NOMO-1 treated with dmso at 0.1 percent for 144 hours (cell line): Measurements from ENCODE around the gene ACP2.

Experiments used
- DNase-seq: peaks from one replicate; lab custom pipeline; 2025; ENCODE audit not compliant: unreplicated experiment; lab: John Stamatoyannopoulos, UW

ACP2 gene

DNA sequence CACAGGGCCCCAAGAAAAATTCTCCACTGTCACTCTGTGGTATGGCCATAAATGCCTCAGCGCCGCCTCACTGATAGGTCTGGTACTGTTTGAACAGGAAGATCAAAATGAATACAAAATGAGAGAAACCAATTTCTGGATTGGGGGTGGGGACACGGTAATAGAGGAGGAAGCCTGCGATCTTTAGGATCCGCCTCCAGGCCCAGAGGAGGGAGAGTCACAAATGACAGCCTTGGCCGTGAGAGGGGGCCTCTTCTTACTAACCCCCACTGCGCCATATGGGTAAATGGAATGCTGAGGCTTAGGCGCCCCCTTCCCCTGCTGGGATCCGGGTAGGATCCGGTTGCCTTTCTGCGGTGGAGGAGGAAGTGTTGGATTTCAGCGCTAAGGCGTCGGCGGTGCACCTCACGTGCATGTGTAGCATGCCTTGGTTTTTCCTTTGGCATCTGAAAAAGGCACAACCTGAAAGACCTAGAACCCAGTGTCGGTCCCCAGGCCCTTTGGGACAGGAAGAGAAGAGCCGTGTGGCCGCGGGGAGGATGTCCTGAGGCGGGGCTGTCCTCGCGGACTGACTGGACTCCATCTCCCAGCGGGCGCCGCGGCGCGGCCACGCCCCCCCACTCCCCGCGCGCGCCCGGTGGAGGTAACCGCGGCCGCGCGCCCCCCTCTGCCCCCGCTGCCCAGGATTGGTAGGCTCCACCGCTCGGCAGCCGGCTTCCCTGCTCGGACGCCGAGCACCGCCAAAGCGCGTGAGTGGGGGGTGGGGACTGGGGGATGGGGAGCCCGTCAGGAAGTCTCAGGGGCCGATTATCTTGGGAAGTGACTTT is 20.6 kb upstream of the ACP2 start:
- peak; percentile 95 for DNase-seq

DNA sequence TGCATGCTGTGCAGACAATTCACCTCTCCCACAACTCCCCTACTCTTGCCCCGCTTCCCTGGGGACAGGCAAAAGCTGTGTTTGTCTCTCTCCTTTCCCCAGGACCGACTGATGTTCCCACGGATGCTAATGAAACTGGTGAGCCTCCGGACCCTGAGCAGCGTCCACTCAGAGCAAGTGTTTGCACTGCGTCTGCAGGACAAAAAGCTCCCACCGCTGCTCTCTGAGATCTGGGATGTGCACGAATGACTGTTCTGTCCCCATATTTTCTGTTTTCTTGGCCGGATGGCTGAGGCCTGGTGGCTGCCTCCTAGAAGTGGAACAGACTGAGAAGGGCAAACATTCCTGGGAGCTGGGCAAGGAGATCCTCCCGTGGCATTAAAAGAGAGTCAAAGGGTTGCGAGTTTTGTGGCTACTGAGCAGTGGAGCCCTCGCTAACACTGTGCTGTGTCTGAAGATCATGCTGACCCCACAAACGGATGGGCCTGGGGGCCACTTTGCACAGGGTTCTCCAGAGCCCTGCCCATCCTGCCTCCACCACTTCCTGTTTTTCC is 19.9 kb upstream of the ACP2 start:
- no peak for DNase-seq

DNA sequence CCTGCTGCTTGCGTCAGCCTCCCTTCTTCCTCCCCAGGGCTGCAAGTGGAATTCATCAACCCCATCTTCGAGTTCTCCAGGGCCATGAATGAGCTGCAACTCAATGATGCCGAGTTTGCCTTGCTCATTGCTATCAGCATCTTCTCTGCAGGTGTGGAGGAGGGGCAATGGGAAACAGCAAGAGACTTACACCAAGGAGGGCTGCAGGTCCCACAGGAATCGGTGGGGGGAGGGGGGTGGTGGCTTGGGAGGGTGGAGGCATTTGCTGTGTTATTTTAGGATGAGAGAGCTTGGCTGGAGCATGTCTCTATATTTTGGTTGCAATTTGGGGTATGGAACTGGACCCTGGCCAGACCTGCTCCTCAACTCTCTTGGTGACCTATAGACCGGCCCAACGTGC is 19.3 kb upstream of the ACP2 start:
- no peak for DNase-seq

DNA sequence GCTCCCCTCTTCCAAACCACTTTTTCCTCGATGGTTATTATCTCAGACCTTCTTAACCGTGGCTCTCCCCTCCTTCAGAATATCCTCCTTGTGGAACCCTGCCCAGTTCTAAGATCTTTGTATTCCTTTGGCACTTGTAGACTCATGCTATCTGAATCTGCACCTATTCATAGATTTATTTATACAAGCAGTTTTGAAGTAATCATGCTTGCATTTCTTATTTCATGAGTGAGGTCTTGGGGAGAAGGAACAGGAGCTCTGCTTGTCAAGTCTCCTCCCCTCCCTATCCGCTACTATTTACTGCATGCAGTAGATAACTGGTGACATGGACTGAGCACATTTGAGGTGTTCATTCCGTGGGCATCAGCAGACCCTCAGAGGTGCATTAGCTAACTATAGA is 15.9 kb upstream of the ACP2 start:
- no peak for DNase-seq

DNA sequence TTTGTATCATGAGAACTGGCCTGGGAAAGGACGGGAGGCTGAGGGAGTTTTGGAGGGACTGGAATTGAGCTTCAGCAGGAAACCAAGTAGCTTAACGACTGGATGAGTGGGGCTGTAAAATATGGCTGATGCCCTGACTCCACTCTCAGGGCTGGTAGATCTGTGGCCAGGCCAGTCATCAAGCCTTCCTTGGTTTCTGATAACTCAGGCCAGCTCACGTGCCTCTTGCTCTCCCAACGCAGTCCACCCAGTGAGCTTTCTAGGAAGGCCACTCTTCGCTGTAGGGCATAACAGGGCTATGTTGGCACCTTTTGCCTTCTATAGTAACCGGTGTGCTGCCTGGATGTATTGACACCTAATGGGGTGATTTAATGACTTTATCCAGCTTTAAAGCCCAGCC is 15.5 kb upstream of the ACP2 start:
- DNase-seq, result no peak

DNA sequence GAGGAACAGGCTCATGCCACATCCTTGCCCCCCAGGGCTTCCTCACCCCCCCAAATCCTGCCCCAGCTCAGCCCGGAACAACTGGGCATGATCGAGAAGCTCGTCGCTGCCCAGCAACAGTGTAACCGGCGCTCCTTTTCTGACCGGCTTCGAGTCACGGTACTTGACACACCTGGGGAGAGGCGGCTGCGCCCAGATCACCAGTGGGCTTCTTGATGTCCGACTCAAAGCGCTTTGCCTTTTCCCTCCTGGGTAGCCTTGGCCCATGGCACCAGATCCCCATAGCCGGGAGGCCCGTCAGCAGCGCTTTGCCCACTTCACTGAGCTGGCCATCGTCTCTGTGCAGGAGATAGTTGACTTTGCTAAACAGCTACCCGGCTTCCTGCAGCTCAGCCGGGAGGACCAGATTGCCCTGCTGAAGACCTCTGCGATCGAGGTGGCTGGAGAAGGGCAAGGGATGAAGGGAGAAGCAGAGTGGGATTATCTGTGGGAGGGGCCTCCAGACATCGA is 12.7 kb upstream of the ACP2 start:
- DNase-seq, result no peak

DNA sequence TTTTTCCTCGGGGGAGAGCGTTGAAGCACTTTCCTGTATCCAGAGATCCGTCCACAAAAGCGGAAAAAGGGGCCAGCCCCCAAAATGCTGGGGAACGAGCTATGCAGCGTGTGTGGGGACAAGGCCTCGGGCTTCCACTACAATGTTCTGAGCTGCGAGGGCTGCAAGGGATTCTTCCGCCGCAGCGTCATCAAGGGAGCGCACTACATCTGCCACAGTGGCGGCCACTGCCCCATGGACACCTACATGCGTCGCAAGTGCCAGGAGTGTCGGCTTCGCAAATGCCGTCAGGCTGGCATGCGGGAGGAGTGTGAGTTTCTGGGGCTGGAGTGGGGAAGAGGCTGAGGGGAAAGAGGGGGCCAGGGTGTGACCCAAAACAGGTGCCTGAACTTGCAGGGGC is 11.8 kb upstream of the ACP2 start:
- DNase-seq, result no peak

DNA sequence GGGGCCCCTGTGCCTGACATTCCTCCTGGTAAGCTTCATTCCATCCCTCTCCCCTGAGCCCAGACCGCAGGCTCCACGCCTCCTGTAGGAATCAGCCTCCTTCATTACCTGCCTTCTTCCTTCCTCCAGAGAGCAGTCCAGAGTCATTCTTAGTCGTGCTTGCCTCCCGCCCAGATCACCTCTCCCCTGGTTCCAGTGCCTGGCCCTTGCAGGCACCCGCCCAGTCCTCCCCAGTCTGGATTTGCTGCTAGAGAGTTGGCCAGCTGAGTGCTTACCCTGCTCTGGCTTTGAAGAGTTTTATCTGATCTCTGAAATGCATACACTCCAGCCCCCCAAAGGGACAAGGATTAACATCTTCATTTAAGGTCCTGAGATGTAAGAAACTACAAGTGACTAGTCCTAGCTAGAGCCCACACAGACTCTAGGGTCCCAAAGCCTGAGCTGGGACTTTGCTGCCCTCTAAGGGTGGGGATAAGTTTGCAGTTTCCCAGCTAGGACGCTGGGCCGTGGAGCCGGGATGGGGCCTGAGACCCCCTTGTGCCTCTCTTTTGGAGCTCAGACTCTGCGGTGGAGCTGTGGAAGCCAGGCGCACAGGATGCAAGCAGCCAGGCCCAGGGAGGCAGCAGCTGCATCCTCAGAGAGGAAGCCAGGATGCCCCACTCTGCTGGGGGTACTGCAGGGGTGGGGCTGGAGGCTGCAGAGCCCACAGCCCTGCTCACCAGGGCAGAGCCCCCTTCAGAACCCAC is 10.8 kb upstream of the ACP2 start:
- DNase-seq, result no peak

DNA sequence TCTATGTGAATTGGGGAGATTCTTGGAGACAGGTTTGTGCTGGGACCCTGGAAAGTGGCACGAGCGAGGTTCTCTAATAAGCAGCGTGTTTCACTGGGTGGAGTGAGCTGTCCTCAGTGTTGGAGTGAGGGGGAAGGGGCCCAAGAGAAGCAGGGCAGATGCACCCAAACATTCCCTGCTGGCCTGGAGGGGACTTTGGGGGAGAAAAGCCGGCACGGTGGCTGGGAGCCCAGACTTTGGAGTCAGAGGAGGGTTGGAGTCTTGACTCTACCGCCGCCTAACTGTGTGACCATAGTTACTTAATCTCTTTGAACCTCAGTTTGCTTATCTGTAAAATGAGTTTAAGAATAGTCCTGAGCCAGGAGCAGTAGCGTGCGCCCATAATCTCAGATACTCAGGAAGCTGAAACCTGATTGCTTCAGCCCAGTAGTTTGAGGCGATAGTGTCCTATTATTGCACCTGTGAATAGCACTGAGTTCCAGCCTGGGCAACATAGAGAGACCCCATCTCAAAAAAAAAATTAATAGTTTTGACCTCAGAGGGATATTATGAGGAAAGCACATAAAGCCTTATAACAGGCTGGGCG is 9.8 kb upstream of the ACP2 start:
- no peak for DNase-seq

DNA sequence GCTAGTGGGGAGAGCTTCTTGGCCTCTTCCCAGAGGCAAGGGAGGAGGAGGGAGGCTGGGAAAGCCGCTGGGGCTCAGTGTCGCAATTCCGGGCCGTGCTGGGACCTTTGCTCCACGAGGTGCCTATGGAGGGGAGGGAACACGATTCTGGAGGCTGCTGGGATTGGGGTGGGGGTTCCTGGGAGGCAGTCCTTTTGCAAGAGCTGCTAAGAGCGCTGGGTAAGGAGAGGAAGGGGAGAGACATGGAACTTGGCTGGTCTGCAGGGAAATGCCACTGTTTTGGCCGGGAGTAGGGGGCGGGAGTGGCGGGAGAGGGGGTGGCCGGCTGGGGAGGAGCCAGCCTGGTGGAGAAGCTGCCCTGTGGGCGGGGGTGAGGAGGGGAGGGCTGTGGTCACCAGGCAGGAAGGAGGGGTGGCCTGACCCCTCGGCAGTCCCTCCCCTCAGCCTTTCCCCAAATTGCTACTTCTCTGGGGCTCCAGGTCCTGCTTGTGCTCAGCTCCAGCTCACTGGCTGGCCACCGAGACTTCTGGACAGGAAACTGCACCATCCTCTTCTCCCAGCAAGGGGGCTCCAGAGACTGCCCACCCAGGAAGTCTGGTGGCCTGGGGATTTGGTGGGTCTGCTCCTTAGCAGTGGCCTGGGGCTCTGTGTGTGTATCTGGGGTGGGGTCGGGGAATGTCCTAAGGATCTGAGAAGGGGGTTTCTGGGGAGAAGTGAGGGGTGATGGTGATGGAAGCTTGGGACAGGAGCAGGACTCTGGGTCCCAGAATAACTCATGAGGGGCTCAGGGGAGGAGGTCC is 9.1 kb upstream of the ACP2 start, which contains the start of gene NR1H3:
NR1H3 (plus strand) TSS at position 480 of the 800 bp plus-strand sequence. CDS start 1,221 bp downstream, outside the sequence.
- peak; percentile 18 for DNase-seq

DNA sequence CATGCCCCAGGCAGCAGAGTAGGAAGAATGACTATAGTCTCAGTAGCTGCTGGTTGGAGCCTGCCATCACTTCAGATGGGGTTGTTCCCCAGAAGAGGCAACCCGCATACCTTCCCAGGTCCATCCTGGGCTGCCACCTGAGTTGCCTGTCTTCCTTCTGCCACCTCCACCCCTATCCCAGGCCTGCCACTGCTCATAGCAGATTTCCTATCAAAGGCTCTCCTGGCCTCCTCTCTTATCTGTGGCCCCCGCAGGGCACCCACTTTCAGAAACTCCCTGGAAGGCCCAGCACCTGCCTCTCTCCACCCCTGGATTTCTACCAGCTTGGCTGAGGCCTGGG is 8.5 kb upstream of the ACP2 start:
- DNase-seq, result no peak

DNA sequence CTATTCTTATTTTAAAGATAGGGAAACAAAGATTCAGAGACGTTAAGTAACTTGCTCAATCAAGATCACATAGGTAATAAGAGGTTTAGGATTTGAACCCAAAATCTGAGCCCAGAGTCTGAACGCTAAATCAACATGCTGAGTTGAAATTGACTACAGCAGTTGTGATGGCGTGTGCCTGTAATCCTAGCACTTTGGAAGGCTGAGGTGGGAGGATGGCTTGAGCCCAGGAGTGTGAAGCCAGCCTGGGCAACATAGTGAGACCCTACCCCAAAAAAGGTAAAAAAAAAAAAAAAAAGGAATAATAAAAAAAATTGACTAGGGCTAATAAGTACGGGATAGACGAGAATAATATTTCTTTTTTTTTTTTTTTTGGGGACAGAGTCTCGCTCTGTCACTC is 7.8 kb upstream of the ACP2 start:
- DNase-seq, result no peak

DNA sequence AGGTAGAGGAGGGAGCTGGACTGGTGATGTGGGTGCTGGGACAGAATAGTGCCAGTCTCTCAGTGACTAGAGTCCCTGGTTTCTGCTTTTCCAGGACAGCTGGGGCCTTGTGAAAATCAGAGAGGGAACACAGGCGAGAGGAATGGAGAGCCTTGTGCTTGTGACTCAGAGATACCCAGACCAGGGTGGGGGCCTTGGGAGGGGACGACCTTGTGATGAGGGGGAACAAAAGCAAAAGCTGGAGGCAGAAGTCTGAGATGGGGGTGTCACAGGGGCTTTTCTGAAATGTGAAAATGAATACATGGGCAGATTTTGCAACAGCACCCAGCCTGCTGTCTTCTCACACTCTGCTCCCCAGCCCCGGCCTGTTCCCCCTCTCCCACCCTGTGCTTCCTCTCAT is 5.8 kb upstream of the ACP2 start:
- DNase-seq, result no peak

DNA sequence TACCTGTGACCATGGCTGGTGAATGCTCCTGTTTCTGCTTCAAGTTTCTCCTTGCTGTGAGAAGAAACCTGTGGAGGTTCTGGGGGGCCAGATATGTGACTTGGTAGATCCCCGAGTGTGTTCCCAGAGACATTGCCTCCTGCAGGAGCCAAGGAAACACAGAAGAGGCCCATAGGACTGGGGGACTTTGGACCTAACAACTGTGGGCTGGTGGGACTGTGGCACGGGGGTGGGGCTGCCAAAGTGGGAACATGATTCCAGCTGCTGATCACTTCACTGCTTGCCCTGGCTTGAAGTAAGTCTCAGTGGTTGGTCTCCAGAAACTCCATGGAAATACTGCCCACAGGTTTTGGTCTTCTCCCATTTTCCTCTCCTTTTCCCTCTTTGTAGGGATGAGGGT is 5.0 kb upstream of the ACP2 start:
- no peak for DNase-seq

DNA sequence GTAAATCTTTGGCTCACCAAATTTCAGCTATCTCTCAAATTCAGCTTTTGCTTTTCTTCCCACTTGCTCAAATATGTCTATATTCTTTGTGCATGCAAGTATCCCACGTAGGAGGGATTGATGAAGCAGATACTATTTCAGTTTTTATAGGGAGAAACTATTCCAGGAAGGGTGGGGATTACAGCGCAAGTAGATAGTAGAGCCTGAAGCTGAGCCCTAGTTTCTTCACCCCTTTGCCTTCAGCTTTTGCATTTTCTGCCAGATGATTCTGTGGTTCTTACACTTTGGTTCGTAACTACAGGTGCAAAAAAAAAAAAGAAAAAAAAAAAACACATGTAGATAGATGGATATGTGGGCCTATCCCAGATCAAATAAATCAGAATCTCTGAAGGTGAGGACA is 3.1 kb upstream of the ACP2 start:
- no peak for DNase-seq

DNA sequence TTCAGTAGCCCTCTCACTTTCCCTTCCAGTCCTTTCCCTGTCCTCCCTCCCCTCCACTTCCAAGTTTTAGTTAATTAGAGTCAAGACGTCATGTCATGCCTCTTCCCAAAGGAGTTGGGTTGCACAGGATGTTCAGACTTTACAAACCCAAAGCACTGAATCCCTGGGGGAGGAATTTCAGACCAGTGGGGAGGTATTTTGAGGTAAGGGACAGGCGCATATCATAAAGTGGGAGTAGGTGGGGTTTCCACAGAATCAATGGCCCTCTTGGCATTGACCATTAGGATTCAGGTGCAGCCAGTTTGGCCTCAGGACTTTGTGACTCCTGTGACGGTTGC is 733 bp upstream of the ACP2 start:
- DNase-seq, result no peak

DNA sequence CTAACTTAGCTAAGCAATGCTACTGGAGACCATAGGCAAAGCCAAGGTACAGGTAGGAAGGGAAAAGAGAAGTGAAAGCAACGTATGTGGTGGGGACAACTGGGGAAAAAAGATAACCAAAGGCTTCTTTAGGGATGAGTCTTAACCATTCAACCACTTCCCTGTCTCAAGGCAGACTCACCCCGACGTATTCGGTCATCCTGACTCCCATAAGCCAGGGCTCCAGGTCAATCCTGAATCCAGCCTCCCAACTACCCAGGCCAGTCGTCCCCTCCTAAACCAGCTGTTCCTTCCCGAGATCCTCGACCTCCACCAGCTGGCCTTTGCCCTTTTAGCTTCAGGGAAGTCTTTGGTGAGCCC is 330 bp downstream of the ACP2 start:
- DNase-seq, result no peak

DNA sequence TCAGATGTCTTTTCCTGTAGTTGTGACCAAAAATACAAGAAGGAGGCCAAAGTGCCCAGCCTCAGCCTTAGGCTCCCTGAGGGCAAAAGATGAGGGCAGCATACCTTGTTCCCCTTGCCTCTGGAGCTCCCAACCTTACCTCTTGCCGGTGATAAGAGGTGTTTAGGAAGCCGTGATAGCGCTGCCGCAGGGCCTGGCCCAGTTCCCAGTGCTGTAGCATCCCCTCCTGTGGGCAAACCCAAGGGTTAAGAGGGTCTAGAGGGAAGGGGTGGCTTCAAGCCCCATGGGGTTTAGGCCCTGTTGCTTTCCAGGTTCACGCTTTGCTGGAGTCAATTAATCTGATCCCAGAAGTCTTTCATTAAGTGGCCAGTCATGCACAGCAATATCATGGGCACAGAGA is 1.1 kb downstream of the ACP2 start:
- DNase-seq, result no peak

DNA sequence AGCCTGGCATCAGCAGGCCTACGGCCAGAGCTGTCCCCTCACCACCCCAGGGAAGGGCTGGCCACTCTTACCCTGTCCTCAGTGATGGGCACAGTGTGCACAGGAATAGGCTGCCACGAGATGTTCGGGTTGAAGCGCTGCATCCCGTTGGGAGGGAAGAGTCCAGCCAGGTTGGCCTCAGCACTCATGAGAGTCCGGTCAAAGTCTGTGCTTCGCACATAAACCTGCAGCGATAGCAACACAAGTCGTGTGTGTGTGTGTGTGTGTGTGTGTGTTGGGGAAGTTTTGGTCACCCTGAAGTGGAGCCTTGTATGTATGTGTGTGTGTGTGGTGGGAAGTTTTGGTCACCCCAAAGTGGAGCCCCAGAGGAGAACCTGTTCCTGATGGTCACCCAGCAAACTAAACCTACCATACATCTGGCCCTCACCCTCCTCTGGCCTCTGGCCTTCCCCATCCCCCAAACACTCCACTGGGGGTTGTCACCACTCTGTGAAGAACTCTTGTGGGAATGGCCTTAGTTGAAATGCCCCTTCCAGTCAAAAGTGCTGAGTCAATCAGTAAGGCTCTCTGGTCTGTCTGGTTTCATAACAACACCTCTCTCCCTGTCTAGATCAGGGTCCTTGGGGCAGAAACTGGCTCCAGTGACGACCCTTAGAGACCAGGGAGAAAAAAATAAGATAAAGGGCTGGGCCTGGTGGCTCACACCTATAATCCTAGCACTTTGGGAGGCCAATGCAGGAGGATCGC is 2.8 kb downstream of the ACP2 start:
- no peak for DNase-seq
